GM18520 (cell line): Measurements from ENCODE around the gene GRPEL2.
A peak's percentile ranks its signal among the peaks of the same experiment; 100 is the strongest.

ENCODE experiments used
- ATAC-seq: cut with Tn5 transposase; IDR thresholded peaks from one replicate; pipeline ENCODE4 v1.9.1; 2021; ENCODE audit not compliant: unreplicated experiment

Gene GRPEL2, protein sequence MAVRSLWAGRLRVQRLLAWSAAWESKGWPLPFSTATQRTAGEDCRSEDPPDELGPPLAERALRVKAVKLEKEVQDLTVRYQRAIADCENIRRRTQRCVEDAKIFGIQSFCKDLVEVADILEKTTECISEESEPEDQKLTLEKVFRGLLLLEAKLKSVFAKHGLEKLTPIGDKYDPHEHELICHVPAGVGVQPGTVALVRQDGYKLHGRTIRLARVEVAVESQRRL

DNA sequence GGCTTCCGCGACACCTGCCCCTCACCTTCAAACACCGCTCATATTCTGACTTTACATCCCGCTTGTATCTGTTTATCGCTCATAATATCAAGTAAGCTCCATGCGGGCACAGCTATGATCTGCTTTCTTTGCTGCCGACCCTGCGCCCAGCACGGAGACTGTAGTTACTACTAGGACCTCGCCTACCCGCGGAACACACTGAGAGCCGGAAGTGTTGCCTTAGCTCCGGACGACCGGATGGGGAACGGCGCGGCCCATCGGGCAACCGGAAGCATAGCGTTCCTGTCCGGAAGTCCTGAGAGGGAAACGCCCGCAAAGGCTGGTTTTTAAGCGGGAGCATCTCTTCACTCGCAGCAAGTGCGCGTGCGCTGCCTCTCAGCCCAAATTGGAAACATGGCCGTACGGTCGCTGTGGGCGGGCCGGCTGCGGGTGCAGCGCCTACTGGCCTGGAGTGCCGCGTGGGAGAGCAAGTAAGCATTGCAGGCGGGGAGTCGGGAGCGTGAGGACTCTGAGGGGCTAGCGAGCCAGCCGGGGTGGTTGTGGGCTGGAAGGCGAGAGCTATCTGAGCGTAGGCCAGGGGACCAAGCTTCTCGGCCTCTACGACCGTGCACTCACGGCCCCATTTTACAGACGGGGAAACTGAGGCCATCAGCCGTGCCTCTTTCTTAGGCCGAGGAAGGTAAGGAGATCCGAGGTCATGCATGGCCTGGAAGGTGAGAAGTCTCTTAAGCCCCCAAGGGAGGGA is at the start of gene GRPEL2:
Gene GRPEL2, plus strand, starts transcription at position 353 of the 745 bp plus-strand sequence. Its CDS starts 41 bp downstream, at position 394.
- peak; percentile 94 for ATAC-seq

DNA sequence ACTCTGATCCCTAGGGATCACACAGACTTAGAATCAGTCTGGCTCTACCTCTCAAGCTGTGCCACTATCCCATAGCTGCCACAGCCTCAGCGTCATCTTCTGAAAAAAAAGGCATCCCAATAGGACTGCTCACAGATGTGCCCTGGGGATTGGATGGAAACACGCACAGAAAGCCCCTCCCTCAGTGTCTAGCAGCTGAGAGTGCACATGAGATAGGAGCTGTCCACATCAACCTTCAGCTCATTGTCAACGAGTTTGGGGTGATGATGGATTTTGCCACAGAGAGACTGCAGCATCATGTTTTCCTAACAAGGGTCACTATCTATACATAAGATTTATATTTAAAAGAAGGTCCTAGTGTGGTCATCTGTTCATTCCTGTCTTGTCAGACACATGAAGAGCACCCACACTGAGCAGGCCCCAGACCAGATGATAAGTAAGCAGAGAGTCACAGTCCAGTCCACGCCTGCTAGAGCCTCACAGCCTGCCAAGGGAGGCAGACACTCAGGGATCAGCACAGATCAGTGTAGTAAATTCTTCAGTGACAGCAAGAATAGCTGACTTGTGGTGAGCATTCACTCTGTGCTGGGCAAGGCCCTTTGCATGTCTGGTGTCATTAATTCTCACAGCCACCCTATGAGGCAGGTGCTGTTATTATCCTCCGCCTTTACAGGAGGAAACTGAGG is 47.8 kb upstream of the GRPEL2 start:
- ATAC-seq, result no peak

DNA sequence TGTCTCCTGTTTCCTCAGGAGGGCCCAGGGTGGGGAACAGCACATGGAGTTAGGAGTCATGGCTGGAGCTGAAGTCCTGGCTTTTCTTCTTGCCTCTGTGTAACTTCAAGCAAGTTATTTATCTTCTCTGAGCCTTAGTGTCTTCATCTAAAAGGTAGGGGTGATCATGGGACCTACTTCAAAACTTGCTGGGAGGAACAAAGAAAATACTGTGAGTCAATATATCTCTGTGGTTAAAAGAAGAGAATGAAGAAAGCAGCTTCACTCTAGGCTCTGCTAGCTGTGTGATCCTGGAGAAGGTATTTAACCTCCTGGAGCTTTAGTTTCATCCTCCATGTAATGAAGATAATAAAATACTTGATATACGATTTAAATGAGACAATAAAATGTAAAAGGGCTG is 47.1 kb upstream of the GRPEL2 start:
- no peak for ATAC-seq

DNA sequence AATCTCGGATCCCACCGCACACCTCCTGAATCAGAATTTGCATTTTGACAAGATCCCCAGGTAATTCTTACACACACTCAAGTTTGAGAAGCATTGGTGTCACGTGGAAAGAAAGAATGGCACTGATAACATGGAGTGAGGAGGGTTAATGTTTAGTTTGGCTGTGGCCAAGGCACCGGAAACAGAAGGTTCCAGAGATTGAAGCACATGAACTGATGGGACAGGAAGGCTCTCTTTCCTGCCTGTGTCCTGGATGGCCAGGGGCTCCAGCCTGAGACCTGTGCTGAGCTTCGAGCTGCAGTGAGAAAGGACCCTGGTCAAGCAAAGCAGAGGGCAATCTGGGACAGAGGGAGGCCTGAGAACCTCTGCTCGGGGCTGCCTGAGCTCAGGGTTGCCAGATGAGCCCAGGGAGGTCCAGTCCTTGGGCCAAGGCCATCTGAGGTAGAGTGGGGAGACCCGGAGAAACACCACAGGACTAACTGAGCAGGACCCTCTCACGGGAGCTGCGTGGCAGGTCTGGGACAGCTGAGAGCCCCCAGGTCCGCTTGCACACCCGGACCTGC is 46.4 kb upstream of the GRPEL2 start:
- no peak for ATAC-seq

DNA sequence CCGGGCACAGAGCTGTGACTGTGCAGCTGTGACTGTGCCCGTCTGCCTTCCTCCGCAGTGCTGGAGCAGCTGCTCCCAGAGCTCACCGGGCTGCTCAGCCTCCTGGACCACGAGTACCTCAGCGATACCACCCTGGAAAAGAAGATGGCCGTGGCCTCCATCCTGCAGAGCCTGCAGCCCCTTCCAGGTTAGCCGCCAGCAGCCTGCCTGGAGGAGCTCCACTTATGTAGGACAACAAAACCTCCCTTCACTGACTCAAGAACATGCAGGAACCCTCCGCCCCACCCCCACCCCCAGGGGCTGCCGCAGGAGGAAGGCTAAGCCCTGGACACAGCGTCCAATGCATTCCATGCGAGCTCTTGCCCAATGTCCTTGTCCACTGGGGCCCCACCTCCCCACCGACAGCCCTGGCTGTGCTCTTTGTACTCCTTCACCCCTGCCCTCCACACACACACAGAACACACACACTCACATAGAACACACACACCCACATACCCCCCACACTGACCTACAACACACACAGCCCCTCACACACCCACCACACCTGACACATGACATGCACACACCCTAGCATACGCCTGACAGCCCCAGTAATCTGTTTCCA is 45.7 kb upstream of the GRPEL2 start:
- no peak for ATAC-seq

DNA sequence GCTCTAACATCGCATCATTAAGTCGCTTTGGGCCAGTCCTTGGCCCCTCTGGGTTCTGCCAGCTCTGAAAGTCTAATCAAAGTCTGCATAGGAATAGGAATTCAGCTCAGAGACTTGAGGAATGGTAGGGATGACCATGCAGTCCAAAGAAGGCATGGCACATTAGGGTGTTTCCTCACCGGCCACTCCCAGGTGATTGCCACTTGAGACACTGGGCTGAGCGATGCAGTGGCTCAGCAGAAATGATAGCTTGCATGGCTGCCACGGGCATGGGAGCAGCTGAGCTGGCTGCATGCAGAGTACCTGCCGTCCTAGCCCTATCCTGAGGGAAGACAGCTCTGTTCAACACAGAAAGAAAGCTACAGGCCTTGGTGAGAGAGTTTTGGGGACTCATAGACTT is 44.9 kb upstream of the GRPEL2 start:
- ATAC-seq, result no peak

DNA sequence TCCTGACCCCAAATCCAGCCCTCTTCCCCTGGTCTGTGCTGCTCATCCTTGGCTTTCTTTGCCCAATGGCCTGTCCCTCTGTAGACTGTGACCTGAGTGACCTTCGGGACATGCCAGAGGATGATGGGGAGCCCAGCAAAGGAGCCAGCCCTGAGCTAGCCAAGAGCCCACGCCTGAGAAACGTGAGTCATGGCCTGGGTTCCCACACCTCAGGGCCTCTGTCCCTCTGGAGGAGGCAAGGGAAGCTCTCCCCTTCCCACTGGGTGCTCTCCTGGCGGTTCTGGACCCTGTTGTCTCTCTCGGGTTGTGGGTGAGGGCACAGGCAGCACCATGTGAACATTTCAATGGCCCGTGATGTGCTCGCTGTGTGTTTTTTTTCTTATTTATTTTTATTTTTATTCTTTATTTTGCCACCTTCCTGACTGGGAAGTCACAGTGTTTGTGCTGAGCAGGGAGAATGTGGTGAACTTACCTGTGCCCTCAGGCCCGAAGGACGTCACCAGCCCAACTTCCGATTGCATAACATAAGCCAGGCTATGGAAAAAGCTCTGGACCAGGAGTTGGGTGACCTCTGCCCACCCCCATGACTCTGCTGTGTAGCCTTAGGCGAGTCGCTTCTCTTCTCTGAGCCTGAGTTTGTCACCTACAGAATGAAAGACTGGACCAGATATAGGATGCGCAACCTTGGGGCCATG is 44.1 kb upstream of the GRPEL2 start:
- ATAC-seq, result no peak

DNA sequence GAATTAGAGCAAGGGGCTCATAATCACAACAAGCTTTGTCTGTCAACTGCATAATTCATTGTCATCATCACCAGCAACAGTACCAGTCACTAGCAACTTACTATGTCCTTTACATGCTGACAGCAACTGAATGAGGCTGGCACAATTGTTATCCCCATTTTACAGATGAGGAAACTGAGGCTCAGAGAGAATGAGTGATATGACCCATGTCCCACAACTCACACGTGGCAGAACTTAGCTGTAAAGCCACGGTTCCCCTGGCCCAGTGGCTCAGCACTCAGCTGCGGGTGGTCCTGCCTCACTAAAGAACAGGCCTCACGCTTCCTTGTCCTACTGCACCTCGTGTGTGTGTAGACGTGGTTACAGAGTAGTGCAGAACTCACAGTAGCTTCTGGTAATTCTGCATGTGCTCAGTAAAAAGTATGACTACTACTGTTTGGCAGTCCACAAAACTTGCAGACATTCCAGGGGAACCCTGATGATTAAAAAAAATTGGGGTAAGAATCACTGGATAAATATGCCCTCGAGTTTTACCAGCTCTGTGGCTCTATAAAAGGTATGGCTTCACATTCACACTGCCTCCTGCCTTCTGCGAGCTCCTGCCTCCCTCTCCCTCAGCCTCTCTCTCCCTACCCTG is 43.4 kb upstream of the GRPEL2 start:
- ATAC-seq, result no peak

DNA sequence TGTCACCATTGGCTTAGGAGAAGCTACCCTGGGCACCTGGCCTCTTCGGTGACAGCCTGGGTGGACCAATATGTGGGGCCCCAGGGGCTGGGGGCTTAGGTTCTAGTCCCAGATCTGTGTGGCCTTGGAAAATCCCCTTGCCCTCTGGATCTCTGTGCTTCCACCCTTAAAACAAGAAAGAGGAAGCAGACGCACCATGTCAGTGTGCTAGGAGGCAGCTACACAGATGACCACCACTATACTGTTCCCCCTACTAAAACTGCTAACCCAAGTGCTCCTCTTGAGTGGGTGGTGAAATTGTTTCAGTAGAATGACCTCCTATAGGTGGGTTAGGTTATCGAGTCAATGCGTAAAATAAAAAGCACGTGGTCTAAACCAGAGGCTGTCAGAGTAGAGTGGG is 42.7 kb upstream of the GRPEL2 start:
- no peak for ATAC-seq

DNA sequence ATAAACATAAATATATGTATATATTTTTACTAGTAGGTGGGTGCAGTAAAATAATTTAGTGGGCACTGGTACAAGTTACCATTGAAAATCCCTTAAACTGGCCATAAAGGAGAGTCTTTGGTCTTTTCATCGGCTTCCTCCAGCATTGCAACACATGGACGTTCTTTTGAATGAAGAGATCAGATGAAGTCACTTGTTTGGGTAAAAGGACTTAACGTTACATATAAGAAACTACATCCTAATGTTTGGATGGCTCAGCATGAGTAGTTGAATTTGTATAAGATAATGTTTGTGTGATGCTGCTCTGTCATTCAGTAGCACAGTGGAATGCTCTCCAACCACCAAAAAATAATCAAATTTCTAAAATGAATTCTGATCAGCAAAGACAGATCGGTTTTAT is 42.1 kb upstream of the GRPEL2 start:
- ATAC-seq, result no peak

DNA sequence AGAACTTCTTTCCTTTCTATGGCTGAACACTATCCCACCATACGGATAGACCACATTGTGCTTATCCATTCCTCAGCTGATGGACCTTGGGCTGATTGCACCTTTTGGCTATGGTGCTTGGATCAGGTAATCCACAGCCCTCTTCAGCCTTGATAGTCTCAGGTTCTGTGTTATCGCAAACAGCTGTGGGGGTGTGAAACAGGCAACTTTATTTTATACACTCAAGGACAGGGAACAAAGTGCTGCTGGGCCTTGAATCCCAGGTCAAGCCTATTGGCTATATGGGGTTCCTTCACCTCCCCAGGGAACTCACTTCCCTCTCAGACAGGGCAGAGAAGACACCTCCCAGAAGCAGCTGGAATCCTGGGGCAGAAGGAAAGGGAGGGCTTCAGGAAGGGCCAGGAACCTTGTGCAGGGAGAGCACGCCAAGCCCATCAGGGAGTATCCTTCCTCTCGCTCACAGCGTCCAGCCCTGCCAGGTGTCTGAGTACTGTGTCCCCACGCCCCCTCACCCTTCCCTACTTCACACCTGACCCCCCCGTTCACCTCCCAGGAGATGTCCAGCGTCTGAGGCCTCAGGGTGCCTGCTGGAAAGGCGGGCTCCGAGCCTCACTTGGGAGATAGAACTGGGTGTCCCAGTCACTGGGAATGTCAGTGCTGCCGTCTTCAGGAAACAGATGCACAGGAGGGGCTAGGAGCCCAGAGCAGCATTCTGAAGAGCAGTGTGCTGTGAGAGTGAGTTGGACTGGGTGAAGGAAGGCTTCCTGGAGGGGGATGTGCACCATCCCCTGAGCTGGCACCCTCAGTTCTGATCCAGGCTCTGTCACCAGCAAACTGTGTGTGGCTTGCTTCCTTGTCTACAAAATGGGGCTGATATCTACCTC is 40.9 kb upstream of the GRPEL2 start:
- ATAC-seq, result no peak

DNA sequence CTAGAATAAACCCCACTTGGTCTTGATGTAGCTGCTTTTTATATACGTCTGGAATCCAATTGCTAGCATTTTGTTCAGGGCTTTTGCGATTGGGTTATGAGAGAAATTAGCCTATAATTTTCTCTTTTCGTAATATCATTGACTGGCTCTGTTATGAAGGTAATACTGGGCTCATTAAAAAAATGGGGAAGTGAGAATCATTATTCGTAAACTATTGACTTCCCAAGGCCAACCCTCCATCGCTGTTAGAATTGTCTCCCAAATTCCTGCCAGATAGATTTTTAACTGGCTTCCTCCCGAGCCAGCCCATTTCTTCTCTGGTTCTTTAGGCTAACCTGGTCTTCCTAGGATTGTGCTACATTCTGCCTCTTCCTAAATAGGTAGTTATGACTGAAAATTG is 35.9 kb upstream of the GRPEL2 start:
- ATAC-seq, result no peak

DNA sequence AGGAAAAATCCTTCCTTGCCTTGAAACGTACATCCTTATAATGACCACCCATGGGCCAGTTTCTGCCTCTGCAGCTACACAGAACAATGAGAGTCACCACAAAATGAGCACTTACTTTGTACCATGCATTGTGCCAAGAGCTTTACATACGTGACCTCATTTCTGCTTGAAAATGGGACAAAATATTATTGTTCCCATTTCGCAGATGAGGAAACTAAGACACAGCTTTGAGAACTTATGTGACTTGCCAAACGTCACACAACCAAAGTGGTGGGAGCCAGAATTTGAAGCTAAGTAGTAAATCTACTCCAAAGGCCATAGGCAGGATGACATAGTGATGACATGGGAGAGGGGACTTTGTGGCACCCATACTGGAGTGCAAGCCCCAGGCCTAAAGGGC is 34.8 kb upstream of the GRPEL2 start:
- no peak for ATAC-seq

DNA sequence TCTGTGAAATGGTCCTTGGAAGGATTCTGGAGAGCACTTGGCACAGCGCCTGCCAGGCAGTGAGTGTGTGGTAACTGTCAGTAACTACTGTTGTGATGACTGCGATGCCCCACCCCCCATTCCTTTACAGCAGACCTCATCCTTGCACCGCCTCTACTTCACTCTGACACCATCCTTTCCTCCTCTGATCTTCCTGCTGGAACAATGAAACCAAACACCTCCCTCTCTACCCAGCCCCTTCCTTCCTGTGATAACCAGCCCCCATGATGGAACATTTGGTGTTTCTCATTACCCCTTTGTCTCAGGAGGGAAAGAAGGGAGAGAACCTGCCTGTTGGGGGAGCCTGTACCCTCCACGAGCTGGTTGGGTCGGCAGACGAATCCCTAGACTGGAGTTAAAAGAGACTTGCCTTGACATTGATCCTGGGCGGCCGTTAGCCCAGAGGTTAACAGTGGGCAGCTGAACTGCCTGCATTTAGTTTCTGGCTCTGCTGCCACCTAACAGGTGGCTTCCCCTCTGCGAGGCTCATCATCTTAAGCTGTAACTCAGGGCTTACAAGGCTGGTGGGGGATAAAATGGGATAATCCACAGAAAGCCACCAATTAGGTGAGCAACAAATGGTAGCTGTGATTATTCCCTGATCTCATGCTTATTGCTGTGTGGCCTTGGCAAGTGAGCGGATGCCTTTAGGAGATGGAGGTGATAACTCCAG is 34.2 kb upstream of the GRPEL2 start:
- ATAC-seq, result no peak

DNA sequence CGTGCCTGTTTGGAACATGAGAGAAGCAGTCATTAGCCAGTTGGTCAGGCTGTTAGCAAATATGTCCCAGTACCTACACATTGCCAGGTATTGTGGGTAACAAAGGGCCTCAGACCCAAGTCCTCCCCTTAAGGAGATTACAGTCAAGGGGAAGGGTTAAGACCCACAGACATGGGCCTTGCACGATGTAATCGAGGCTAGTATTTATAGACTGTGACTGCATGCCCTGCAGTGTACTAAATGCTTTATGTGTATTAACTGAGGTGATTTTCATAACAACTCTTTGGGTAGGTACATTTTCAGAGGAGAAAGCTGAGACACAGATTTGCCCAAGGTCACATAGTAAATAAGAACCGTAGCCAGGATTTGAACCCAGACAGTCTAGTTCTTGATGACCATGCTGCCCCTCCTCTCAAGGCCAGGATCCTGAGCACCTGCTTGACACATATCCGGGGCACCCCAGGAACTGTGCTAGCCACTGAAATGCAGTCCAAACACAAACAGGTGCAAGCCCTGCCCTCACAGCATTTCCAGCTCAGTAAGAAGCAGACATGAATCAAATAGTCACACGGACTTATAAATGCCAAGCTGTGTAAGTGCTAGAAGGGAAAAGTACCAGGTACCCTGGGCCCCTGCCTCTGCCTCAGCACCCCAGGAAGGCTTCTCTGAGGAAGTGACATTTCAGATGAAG is 32.0 kb upstream of the GRPEL2 start:
- no peak for ATAC-seq

DNA sequence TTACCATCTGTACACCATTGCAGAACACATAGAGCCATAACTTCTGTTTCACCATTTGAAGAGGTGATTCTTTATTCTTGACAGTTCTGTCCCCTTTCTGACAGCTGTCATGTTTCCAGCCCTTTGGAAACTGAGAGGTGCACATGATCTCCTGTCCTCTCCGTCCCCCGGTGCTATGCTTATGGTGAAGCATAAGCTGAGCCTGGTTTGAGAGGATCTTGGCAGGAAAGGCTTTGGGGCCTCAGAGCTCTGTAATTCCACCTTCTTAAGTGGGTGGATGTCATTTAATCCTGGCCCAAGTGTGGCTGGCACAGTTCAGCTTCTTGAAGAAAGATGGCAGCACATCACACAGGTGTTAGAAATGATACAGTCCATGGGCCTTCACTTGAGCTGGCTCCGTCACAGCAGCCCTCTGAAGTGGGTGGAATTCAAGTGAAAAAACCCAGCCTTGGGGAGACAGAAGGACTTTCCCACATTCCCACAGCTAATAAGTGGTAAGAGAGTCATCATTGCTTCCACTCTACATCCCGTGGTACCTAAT is 30.7 kb upstream of the GRPEL2 start:
- no peak for ATAC-seq

DNA sequence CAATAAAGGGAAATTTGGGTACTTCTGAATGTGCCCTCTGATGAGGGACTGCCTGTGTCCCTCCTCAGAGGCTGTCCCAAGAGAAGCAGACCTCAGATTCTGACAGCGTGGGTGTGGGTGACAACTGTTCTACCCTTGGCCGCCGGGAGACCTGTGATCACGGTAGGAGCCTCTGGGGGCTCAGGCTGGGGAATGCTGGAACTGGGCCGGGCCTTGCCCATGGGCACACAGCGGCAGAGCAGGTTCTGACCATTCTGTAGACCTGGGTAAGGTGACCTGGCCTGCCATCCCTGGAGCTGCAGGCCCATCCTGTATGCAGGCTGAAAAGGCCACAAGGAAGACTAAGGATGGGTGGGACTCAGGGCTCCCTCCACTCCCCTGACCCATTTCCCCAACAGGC is 29.5 kb upstream of the GRPEL2 start:
- ATAC-seq, result no peak
